PC-3 (cell line): ENCODE data around the gene TUBA3D.

Experiments
- EZH2phosphoT487 ChIP-seq: fragments of 300-600 bp; sonication (generic); IDR thresholded peaks from 2 replicates; pipeline ENCODE4 v1.6.1; 2018; ENCODE audit warnings: mild to moderate bottlenecking, antibody characterized with exemption, low read length, borderline replicate concordance
- TF ChIP-seq, protein P1 (sequence below): fragments of 300-600 bp; sonication (generic); conservative IDR thresholded peaks from 2 replicates; pipeline ENCODE4 v1.5.1; 2017; ENCODE audit warnings: antibody characterized with exemption, low read depth, mild to moderate bottlenecking, low read length

DNA sequence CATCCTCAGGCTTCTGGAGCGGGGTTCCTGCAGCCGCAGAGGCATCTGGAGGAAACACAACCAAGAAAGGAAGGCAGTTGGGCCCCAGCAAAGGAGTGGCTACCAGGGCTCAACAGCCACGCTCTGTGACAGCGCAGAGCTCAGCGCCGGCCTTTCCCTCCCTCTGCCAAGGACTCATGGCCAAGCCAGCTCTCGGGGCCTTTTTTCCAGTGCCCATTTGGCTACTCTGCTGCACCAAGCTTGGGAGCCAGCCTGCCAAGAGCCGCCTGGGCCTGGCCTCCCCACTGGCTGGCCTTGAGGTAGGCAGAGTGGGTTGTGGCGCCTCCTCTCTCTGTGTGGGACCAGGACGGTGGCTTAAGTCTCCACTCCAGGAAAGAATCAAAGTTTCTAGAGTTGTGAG lies 44.6 kb downstream of the TUBA3D start:
- TF ChIP-seq, protein P1, sequence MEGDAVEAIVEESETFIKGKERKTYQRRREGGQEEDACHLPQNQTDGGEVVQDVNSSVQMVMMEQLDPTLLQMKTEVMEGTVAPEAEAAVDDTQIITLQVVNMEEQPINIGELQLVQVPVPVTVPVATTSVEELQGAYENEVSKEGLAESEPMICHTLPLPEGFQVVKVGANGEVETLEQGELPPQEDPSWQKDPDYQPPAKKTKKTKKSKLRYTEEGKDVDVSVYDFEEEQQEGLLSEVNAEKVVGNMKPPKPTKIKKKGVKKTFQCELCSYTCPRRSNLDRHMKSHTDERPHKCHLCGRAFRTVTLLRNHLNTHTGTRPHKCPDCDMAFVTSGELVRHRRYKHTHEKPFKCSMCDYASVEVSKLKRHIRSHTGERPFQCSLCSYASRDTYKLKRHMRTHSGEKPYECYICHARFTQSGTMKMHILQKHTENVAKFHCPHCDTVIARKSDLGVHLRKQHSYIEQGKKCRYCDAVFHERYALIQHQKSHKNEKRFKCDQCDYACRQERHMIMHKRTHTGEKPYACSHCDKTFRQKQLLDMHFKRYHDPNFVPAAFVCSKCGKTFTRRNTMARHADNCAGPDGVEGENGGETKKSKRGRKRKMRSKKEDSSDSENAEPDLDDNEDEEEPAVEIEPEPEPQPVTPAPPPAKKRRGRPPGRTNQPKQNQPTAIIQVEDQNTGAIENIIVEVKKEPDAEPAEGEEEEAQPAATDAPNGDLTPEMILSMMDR: no peak
- no peak for TF ChIP-seq EZH2phosphoT487
